Neural cell (in vitro differentiated cells): ENCODE results near the gene DNASE1L2.

Experiments
- CTCF ChIP-seq: fragments of 450-650 bp; IDR thresholded peaks from 2 replicates; pipeline ENCODE4 v1.5.1; 2014; ENCODE audit warnings: antibody characterized with exemption, mild to moderate bottlenecking, moderate library complexity; ENCODE audit not compliant: poor library complexity, severe bottlenecking
- EP300 ChIP-seq: fragments of 450-650 bp; conservative IDR thresholded peaks from 2 replicates; pipeline ENCODE4 v1.6.1; 2014; ENCODE audit warnings: antibody characterized with exemption, mild to moderate bottlenecking, moderate library complexity; ENCODE audit not compliant: poor library complexity, severe bottlenecking
- EZH2 ChIP-seq: fragments of 200-600, 300-800 bp; shearing (Covaris generic), sonication (generic); IDR thresholded peaks from 2 replicates; pipeline ENCODE4 v1.6.1; 2014; ENCODE audit warnings: antibody characterized with exemption, low read length, borderline replicate concordance, mild to moderate bottlenecking; ENCODE audit not compliant: insufficient read depth, poor library complexity, severe bottlenecking
- REST ChIP-seq: IDR thresholded peaks from 2 replicates; pipeline ENCODE4 v1.6.1; 2012; ENCODE audit warnings: borderline replicate concordance
- SMC3 ChIP-seq: fragments of 450-650 bp; conservative IDR thresholded peaks from 2 replicates; pipeline ENCODE4 v1.6.1; 2014; ENCODE audit warnings: antibody characterized with exemption, mild to moderate bottlenecking, moderate library complexity; ENCODE audit not compliant: poor library complexity
- TAF1 ChIP-seq: IDR thresholded peaks from 2 replicates; pipeline ENCODE4 v1.6.1; 2012; ENCODE audit warnings: low read depth

GRCh38 chr16:2229632-2230250 lies 6.5 kb upstream of the DNASE1L2 start:
- TF ChIP-seq EP300 (no peak), CTCF (no peak), TAF1 (no peak), SMC3 (no peak), EZH2 (no peak), REST (no peak)
